Activated CD4-positive, alpha-beta memory T cell treated with anti-CD3 and anti-CD28 coated beads, Interleukin-2, amount 10 ng/mL, durations not matched to agents 7 days and 5 days (primary cell): Measurements from ENCODE around the gene GALNT1. TPM values are rescaled to one million over a fixed set of nuclear protein-coding genes. Genes with fewer than 3 reads are reported as not detected.
"Not testable (repeated sequence)": the region's sequence is repeated elsewhere in the genome, so short reads cannot be mapped to it uniquely, and the experiment has no call there.

Experiments used
- CTCF ChIA-PET: fragments of 350-600 bp; sonication (Branson Sonifier 250); formaldehyde crosslinking; loops from one replicate; lab custom pipeline; 2021; ENCODE audit warnings: antibody characterized with exemption, inconsistent platforms; lab: Charles Lee
- POLR2A ChIA-PET: fragments of 350-600 bp; sonication (Branson Sonifier 250); formaldehyde crosslinking; loops from one replicate; lab custom pipeline; 2021; ENCODE audit warnings: antibody characterized with exemption; lab: Charles Lee
- DNase-seq: peaks from one replicate; pipeline ENCODE4 v3.0.0-alpha.2; 2020
- H3K27ac Mint-ChIP-seq: one replicate; pipeline ENCODE4 v1.8.0; 2021; ENCODE audit warnings: mild to moderate bottlenecking, mixed read lengths
- H3K27me3 Mint-ChIP-seq: one replicate; pipeline ENCODE4 v1.8.0; 2021; ENCODE audit warnings: mixed read lengths
- H3K36me3 Mint-ChIP-seq: one replicate; pipeline ENCODE4 v1.8.0; 2021; ENCODE audit warnings: low read depth, mixed read lengths
- H3K4me1 Mint-ChIP-seq: one replicate; pipeline ENCODE4 v1.8.0; 2021; ENCODE audit warnings: mixed read lengths
- H3K4me3 Mint-ChIP-seq: one replicate; pipeline ENCODE4 v1.8.0; 2021; ENCODE audit warnings: mild to moderate bottlenecking, mixed read lengths
- H3K9me3 Mint-ChIP-seq: one replicate; pipeline ENCODE4 v1.8.0; 2021; ENCODE audit warnings: mixed read lengths
- total RNA-seq, 2 experiments: library from RNA; stranded (reverse); gene quantifications; one replicate each; pipeline ENCODE4 v1.2.3, GENCODE V29; 2021

GALNT1 gene
- 10 to 100 TPM; 44.0 to 47.3 TPM for total RNA-seq

- Mint-ChIP-seq H3K9me3 (peaks cover 4% of the 10 kb centered on the region), H3K27ac (peak within 1 kb of the TSS; percentile 32), H3K4me3 (peak within 1 kb of the TSS; percentile 69), H3K27me3 (peaks cover 16% of the 10 kb centered on the region), H3K4me1 (peaks cover 39% of the 10 kb centered on the region), H3K36me3 (peaks cover 20% of the 10 kb centered on the region)
- POLR2A ChIA-PET: interaction anchor here (0.8 to 2.3 kb wide), 10 partner anchors 9 to 242 kb away, joined by 3 to 18 read pairs (median 4); partner anchors contain the start of gene INO80C
- CTCF ChIA-PET: interaction anchor here (0.5 kb wide), 1 partner anchor 689 kb away, joined by 3 read pairs; no protein-coding TSS in a partner anchor
- DNase-seq: no peak
Measured at GRCh38 chr18:35581546-35581897, at the start of gene GALNT1. TSS of gene GALNT1 (plus strand) at chr18:35581740. CDS start at chr18:35654663, 72,923 bp downstream.

GRCh38 chr18:35533916-35534405 lies 47.6 kb upstream of the GALNT1 start:
- CTCF ChIA-PET: no interaction called here
- Mint-ChIP-seq H3K4me3 (no peak overlapping the region), H3K27ac (no peak overlapping the region)

GRCh38 chr18:35535297-35535696 lies 46.2 kb upstream of the GALNT1 start:
- no peak for DNase-seq
- H3K9me3 Mint-ChIP-seq: no peaks in the 10 kb centered on the region
- ChIA-PET CTCF (interaction anchor here (1.5 kb wide), 1 partner anchor 13 kb away, joined by 3 read pairs; no protein-coding TSS in a partner anchor), POLR2A (no interaction called here)
- H3K27ac Mint-ChIP-seq: no peak overlapping the region
- H3K27me3 Mint-ChIP-seq: peaks cover 21% of the 10 kb centered on the region
- H3K36me3 Mint-ChIP-seq: no peaks in the 10 kb centered on the region
- H3K4me1 Mint-ChIP-seq: no peaks in the 10 kb centered on the region
- H3K4me3 Mint-ChIP-seq: no peak overlapping the region

More at GRCh38 chr18:35533916-35534405, 47.6 kb upstream of the GALNT1 start:
- Mint-ChIP-seq H3K4me1 (no peaks in the 10 kb centered on the region), H3K27me3 (peaks cover 22% of the 10 kb centered on the region), H3K36me3 (no peaks in the 10 kb centered on the region), H3K9me3 (no peaks in the 10 kb centered on the region)
- DNase-seq: no peak
- POLR2A ChIA-PET: no interaction called here

- DNase-seq: no peak
- CTCF ChIA-PET: no interaction called here
- Mint-ChIP-seq H3K4me1 (no peaks in the 10 kb centered on the region), H3K4me3 (no peak overlapping the region), H3K27me3 (peaks cover 12% of the 10 kb centered on the region), H3K27ac (no peak overlapping the region), H3K36me3 (no peaks in the 10 kb centered on the region), H3K9me3 (no peaks in the 10 kb centered on the region)
- POLR2A ChIA-PET: no interaction called here
Measured at GRCh38 chr18:35542356-35542755, 39.2 kb upstream of the GALNT1 start.

GRCh38 chr18:35547008-35547605 lies 34.4 kb upstream of the GALNT1 start:
- POLR2A ChIA-PET: no interaction called here
- no peaks in the 10 kb centered on the region for H3K4me1 Mint-ChIP-seq
- no peaks in the 10 kb centered on the region for H3K9me3 Mint-ChIP-seq
- no peak overlapping the region for H3K27ac Mint-ChIP-seq
- no peaks in the 10 kb centered on the region for H3K36me3 Mint-ChIP-seq
- H3K27me3 Mint-ChIP-seq: peaks cover 6% of the 10 kb centered on the region
- H3K4me3 Mint-ChIP-seq: no peak overlapping the region
- DNase-seq: no peak
- CTCF ChIA-PET: no interaction called here

- POLR2A ChIA-PET: no interaction called here
Measured at GRCh38 chr18:35549564-35549963, 32.0 kb upstream of the GALNT1 start.

GRCh38 chr18:35553300-35553699 lies 28.2 kb upstream of the GALNT1 start:
- ChIA-PET CTCF (no interaction called here), POLR2A (no interaction called here)
- Mint-ChIP-seq H3K27ac (no peak overlapping the region), H3K36me3 (no peaks in the 10 kb centered on the region), H3K4me1 (no peaks in the 10 kb centered on the region), H3K27me3 (peaks cover 1% of the 10 kb centered on the region), H3K9me3 (no peaks in the 10 kb centered on the region), H3K4me3 (no peak overlapping the region)
- no peak for DNase-seq

More at GRCh38 chr18:35549564-35549963, 32.0 kb upstream of the GALNT1 start:
- Mint-ChIP-seq H3K4me3 (no peak overlapping the region), H3K27me3 (peaks cover 1% of the 10 kb centered on the region), H3K27ac (no peak overlapping the region), H3K9me3 (no peaks in the 10 kb centered on the region), H3K36me3 (no peaks in the 10 kb centered on the region), H3K4me1 (no peaks in the 10 kb centered on the region)
- no peak for DNase-seq
- CTCF ChIA-PET: no interaction called here

GRCh38 chr18:35555538-35555937 lies 26.0 kb upstream of the GALNT1 start:
- H3K4me1 Mint-ChIP-seq, POLR2A ChIA-PET, H3K27me3 Mint-ChIP-seq, H3K27ac Mint-ChIP-seq, DNase-seq, H3K9me3 Mint-ChIP-seq, H3K4me3 Mint-ChIP-seq, H3K36me3 Mint-ChIP-seq, CTCF ChIA-PET: not testable (repeated sequence)

GRCh38 chr18:35559867-35560266 lies 21.7 kb upstream of the GALNT1 start:
- ChIA-PET CTCF (no interaction called here), POLR2A (no interaction called here)
- no peaks in the 10 kb centered on the region for H3K27me3 Mint-ChIP-seq

GRCh38 chr18:35564795-35565453 lies 16.6 kb upstream of the GALNT1 start:
- DNase-seq: no peak
- ChIA-PET CTCF (no interaction called here), POLR2A (no interaction called here)
- Mint-ChIP-seq H3K27me3 (no peaks in the 10 kb centered on the region), H3K4me1 (no peaks in the 10 kb centered on the region), H3K9me3 (no peaks in the 10 kb centered on the region), H3K4me3 (no peak overlapping the region), H3K27ac (no peak overlapping the region), H3K36me3 (no peaks in the 10 kb centered on the region)

More at GRCh38 chr18:35559867-35560266, 21.7 kb upstream of the GALNT1 start:
- H3K9me3 Mint-ChIP-seq: no peaks in the 10 kb centered on the region
- no peak overlapping the region for H3K4me3 Mint-ChIP-seq
- DNase-seq: no peak
- no peaks in the 10 kb centered on the region for H3K4me1 Mint-ChIP-seq
- no peak overlapping the region for H3K27ac Mint-ChIP-seq
- H3K36me3 Mint-ChIP-seq: no peaks in the 10 kb centered on the region

GRCh38 chr18:35566019-35566418 lies 15.5 kb upstream of the GALNT1 start:
- no peaks in the 10 kb centered on the region for H3K9me3 Mint-ChIP-seq
- H3K36me3 Mint-ChIP-seq: no peaks in the 10 kb centered on the region
- H3K27me3 Mint-ChIP-seq: no peaks in the 10 kb centered on the region
- POLR2A ChIA-PET: no interaction called here
- no peaks in the 10 kb centered on the region for H3K4me1 Mint-ChIP-seq
- no peak overlapping the region for H3K4me3 Mint-ChIP-seq
- CTCF ChIA-PET: no interaction called here
- no peak overlapping the region for H3K27ac Mint-ChIP-seq
- no peak for DNase-seq

GRCh38 chr18:35570182-35570581 lies 11.4 kb upstream of the GALNT1 start:
- Mint-ChIP-seq H3K9me3 (no peaks in the 10 kb centered on the region), H3K27me3 (no peaks in the 10 kb centered on the region), H3K36me3 (no peaks in the 10 kb centered on the region), H3K4me3 (no peak overlapping the region), H3K27ac (no peak overlapping the region), H3K4me1 (peaks cover 13% of the 10 kb centered on the region)
- ChIA-PET CTCF (interaction anchor here (0.9 kb wide), 1 partner anchor 340 kb away, joined by 3 read pairs; no protein-coding TSS in a partner anchor), POLR2A (interaction anchor here (1.3 kb wide), 1 partner anchor 10 kb away, joined by 3 read pairs; no protein-coding TSS in a partner anchor)
- DNase-seq: no peak

- ChIA-PET CTCF (no interaction called here), POLR2A (interaction anchor here (1.3 kb wide), 1 partner anchor 9 kb away, joined by 3 read pairs; no protein-coding TSS in a partner anchor)
- H3K36me3 Mint-ChIP-seq: peaks cover 6% of the 10 kb centered on the region
- H3K4me1 Mint-ChIP-seq: peaks cover 14% of the 10 kb centered on the region
- peaks cover 3% of the 10 kb centered on the region for H3K27me3 Mint-ChIP-seq
- H3K9me3 Mint-ChIP-seq: peaks cover 6% of the 10 kb centered on the region
- H3K4me3 Mint-ChIP-seq: no peak overlapping the region
- no peak for DNase-seq
- H3K27ac Mint-ChIP-seq: no peak overlapping the region
Measured at GRCh38 chr18:35571138-35571537, 10.4 kb upstream of the GALNT1 start.
